ENCODE results near the gene FRMD4B. TPM values are rescaled to one million over a fixed set of nuclear protein-coding genes. Genes with fewer than 3 reads are reported as not detected.

FRMD4B gene
- total RNA-seq, 2 experiments from 2014 or later, result not detected

DNA sequence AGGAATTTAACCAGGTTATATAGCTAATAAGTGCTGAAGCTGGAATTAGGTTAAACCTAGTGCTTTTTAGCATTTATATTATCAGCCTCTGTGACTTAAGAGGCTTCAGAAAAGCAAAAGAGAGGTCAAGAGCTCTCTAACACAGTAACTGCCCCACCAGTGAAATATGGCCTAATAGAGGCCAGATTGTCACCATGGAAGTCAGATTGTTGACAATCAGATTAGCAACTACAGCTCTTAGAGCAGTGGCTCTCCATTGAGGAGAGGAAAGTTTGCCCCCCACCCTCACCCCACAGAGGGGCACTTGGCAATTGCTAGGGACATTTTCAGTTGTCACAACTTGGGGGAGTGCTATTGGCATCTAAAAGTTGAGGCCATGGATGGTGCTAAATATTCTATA, 240.2 kb downstream of the FRMD4B start:
- CTCF ChIA-PET (ENCODE audit: unreplicated experiment), result no interaction called here

DNA sequence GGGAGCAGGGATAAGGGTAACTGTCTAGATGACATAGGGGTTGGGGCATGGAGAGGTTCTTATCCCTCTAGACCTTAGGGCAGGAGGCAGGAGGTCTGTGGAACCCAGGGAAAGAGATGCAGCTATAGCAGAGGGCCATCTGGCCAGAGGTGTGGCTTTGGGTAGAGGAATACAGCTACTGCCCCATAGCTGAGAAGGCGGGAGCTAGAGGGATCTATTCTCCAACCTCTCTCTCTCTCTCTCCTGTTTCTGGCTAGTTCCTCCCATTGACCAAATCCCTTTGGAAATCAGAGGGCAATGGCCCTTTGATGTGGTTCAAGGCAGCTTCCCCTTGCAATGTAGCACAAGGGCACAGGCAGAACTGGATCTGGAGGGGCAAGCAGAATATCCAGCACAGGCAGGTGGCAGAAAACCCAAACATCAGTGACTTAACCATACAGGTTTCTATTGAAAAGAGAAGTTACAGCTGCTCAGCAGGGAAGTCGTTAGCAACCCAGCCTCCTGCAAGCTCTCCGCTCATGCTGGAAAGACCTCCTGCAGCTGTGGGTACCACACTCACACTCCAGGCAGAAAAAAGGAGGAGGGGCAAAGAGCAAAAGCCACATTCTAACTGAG, 241.2 kb downstream of the FRMD4B start:
- TF ChIP-seq EZH2phosphoT487 (IDR thresholded peaks at IDR 0.05; ENCODE audit: borderline replicate concordance, low read depth, low read length), result no peak
- TF ChIP-seq, protein P1, sequence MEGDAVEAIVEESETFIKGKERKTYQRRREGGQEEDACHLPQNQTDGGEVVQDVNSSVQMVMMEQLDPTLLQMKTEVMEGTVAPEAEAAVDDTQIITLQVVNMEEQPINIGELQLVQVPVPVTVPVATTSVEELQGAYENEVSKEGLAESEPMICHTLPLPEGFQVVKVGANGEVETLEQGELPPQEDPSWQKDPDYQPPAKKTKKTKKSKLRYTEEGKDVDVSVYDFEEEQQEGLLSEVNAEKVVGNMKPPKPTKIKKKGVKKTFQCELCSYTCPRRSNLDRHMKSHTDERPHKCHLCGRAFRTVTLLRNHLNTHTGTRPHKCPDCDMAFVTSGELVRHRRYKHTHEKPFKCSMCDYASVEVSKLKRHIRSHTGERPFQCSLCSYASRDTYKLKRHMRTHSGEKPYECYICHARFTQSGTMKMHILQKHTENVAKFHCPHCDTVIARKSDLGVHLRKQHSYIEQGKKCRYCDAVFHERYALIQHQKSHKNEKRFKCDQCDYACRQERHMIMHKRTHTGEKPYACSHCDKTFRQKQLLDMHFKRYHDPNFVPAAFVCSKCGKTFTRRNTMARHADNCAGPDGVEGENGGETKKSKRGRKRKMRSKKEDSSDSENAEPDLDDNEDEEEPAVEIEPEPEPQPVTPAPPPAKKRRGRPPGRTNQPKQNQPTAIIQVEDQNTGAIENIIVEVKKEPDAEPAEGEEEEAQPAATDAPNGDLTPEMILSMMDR (conservative IDR thresholded peaks at IDR 0.05; ENCODE audit: low read length), result no peak
- Histone ChIP-seq H2AFZ (ENCODE audit: low read length) (no peak overlapping the region), H3K4me1 (ENCODE audit: insufficient read depth, low read length, poor library complexity, severe bottlenecking) (no peaks in the 10 kb centered on the region), H3K4me3 (ENCODE audit: low read depth, low read length, poor library complexity, severe bottlenecking) (no peak overlapping the region), H3K27ac (ENCODE audit: low read depth, low read length, poor library complexity, severe bottlenecking) (no peak overlapping the region), H3K4me2 (ENCODE audit: low read length) (no peak overlapping the region), H3K9me2 (ENCODE audit: insufficient read depth, low read length) (no peaks in the 10 kb centered on the region), H4K20me1 (ENCODE audit: insufficient read depth, low read length) (no peaks in the 10 kb centered on the region), H3K36me3 (ENCODE audit: insufficient read depth, low read length) (no peaks in the 10 kb centered on the region), H3K9me3 (ENCODE audit: low read length) (no peaks in the 10 kb centered on the region), H3K79me2 (ENCODE audit: insufficient read depth, low read depth, low read length) (no peaks in the 10 kb centered on the region)
- intact Hi-C loops (cut with micrococcal nuclease; ENCODE audit: unreplicated experiment), result no loop called here
- POLR2A ChIA-PET, result no interaction called here
- no TSS peak for BruUV-seq (replicated peaks)
- CTCF ChIA-PET (ENCODE audit: unreplicated experiment), result no interaction called here
- DNase-seq (ENCODE audit: low spot score), result no peak

More for the DNA sequence above, 240.2 kb downstream of the FRMD4B start:
- H3K27ac ChIP-seq (ENCODE audit: low read depth, low read length, poor library complexity, severe bottlenecking), result no peak overlapping the region
- no peaks in the 10 kb centered on the region for H4K20me1 ChIP-seq (ENCODE audit: insufficient read depth, low read length)
- no peaks in the 10 kb centered on the region for H3K9me2 ChIP-seq (ENCODE audit: insufficient read depth, low read length)
- DNase-seq (ENCODE audit: low spot score), result no peak
- H3K36me3 ChIP-seq (ENCODE audit: insufficient read depth, low read length), result no peaks in the 10 kb centered on the region
- H2AFZ ChIP-seq (ENCODE audit: low read length), result no peak overlapping the region
- no peaks in the 10 kb centered on the region for H3K79me2 ChIP-seq (ENCODE audit: insufficient read depth, low read depth, low read length)
- no peaks in the 10 kb centered on the region for H3K4me1 ChIP-seq (ENCODE audit: insufficient read depth, low read length, poor library complexity, severe bottlenecking)
- TF ChIP-seq, protein P1 (conservative IDR thresholded peaks at IDR 0.05; ENCODE audit: low read length), result no peak
- TF ChIP-seq EZH2phosphoT487 (IDR thresholded peaks at IDR 0.05; ENCODE audit: borderline replicate concordance, low read depth, low read length), result no peak
- H3K4me2 ChIP-seq (ENCODE audit: low read length), result no peak overlapping the region
- H3K4me3 ChIP-seq (ENCODE audit: low read depth, low read length, poor library complexity, severe bottlenecking), result no peak overlapping the region
- intact Hi-C loops (cut with micrococcal nuclease; ENCODE audit: unreplicated experiment), result no loop called here
- no peaks in the 10 kb centered on the region for H3K9me3 ChIP-seq (ENCODE audit: low read length)
- POLR2A ChIA-PET, result no interaction called here
- BruUV-seq (replicated peaks), result no TSS peak

DNA sequence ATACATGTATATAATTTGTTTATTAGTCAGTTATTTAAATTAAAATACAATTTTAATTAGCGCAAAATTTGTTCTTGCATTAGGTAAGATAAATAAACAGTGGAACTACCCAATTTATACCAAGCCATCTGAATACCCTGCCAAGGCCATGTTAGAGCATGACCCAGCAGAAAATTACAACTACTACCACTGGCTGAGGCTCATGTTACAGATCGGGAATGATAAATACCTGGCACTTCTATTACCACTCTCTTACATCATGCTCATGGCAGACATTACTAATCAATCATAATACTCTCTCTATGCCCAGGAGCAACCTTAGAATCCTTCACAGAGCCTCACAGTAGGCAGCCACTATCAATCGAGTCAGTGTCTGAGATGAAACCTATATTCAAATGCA, 242.3 kb downstream of the FRMD4B start:
- Histone ChIP-seq H2AFZ (ENCODE audit: low read length) (no peak overlapping the region), H3K9me2 (ENCODE audit: insufficient read depth, low read length) (no peaks in the 10 kb centered on the region), H3K27ac (ENCODE audit: low read depth, low read length, poor library complexity, severe bottlenecking) (no peak overlapping the region), H3K9me3 (ENCODE audit: low read length) (no peaks in the 10 kb centered on the region), H3K4me1 (ENCODE audit: insufficient read depth, low read length, poor library complexity, severe bottlenecking) (no peaks in the 10 kb centered on the region), H4K20me1 (ENCODE audit: insufficient read depth, low read length) (no peaks in the 10 kb centered on the region), H3K4me3 (ENCODE audit: low read depth, low read length, poor library complexity, severe bottlenecking) (no peak overlapping the region), H3K36me3 (ENCODE audit: insufficient read depth, low read length) (no peaks in the 10 kb centered on the region), H3K79me2 (ENCODE audit: insufficient read depth, low read depth, low read length) (no peaks in the 10 kb centered on the region), H3K4me2 (ENCODE audit: low read length) (no peak overlapping the region)
- POLR2A ChIA-PET, result no interaction called here
- CTCF ChIA-PET (ENCODE audit: unreplicated experiment), result no interaction called here
- no TSS peak for BruUV-seq (replicated peaks)
- DNase-seq (ENCODE audit: low spot score), result no peak
- TF ChIP-seq, protein P1 (conservative IDR thresholded peaks at IDR 0.05; ENCODE audit: low read length), result no peak
- TF ChIP-seq EZH2phosphoT487 (IDR thresholded peaks at IDR 0.05; ENCODE audit: borderline replicate concordance, low read depth, low read length), result no peak
- intact Hi-C loops (cut with micrococcal nuclease; ENCODE audit: unreplicated experiment), result no loop called here

Measured in OCI-LY7 (cell line).